HTERT RPE-1 (cell line): ENCODE data around the gene ARHGAP25.

ENCODE experiments used
- in situ Hi-C: fragments of 300-500 bp; cut with MboI; formaldehyde crosslinking; loops from 4 replicates; pipeline ENCODE4 v1.14.3; 2020; ENCODE audit warnings: low sequenced_read_pairs

The ARHGAP25 gene, protein sequence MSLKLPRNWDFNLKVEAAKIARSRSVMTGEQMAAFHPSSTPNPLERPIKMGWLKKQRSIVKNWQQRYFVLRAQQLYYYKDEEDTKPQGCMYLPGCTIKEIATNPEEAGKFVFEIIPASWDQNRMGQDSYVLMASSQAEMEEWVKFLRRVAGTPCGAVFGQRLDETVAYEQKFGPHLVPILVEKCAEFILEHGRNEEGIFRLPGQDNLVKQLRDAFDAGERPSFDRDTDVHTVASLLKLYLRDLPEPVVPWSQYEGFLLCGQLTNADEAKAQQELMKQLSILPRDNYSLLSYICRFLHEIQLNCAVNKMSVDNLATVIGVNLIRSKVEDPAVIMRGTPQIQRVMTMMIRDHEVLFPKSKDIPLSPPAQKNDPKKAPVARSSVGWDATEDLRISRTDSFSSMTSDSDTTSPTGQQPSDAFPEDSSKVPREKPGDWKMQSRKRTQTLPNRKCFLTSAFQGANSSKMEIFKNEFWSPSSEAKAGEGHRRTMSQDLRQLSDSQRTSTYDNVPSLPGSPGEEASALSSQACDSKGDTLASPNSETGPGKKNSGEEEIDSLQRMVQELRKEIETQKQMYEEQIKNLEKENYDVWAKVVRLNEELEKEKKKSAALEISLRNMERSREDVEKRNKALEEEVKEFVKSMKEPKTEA

DNA sequence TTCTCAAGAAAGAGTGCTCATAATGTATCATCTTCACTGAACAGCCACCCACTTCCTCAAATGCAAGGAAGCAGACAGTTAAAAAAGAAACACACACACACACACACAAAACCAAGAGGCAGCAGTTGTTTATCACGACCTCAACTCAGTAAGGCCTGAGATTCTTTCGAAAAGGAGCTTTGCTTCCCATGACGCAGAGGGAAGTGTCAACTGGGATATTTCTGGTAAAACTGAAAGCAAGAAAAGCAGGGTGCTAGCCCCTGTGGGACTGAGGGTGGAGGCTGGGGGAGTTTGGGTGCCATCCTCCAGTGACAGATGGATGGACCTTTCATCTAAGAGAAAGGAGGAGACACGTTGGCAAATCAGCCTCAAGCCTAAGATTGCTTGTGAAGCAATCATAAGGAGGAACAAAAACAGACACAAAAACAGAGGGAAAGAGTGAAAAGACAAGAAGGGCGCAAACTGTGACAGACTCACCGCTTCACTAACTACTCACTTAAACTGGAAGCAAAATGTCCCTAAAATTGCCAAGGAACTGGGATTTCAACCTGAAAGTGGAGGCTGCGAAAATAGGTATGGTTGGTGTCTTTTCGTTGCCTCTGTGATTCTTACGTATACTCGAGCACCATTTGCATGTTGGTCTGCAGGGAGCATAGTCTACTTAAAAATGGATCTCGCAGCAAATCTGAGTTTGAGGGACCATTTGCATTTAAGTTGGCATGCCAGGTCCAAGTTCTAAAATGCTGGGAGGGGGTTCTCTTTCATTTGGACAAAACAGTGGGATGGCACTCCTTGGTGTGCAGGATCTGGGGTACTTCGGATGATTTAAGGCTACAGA, at the start of gene ARHGAP25:
Gene ARHGAP25, plus strand, starts transcription at position 124 of the 838 bp plus-strand sequence. Its CDS starts 389 bp downstream, at position 513.
- in situ Hi-C loops: no loop called here

DNA sequence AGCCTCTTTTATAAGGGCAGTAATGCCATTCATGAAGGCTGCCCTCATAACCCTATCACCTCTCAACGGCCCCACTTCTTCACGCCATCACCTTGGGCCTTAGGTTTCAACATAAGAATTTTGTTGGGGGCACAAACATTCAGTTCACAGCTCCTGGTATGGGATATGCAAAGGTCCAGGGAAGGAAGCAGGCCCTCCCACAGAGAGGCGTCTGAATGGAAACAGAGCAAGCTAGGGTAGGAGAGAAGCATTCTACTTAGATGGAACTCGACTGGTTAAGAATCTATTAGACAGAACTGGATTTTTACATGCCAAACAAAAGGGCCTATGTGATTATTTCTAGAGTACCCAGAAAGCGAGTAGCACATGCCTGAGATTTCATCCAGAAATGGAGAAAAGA, 48.4 kb upstream of the ARHGAP25 start:
- in situ Hi-C loops: no loop called here

DNA sequence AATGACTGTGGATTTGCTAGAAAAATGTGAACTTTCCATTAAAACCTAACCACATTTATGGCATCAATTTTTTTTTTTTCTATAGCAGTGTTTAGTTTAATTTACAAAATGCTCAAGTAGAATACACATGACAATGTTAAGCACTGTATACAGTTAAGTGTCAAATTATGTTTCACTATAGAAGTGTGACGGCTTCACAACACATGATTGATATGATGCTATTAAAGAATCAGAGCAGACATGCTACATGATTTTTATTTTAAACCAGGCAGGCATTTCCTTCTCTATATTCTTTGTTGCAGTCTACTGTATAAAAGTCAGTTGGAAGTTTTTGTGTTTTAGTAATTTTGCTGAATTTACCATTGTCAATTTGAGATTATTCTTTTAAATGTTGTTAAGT, 47.6 kb upstream of the ARHGAP25 start:
- in situ Hi-C loops: no loop called here

DNA sequence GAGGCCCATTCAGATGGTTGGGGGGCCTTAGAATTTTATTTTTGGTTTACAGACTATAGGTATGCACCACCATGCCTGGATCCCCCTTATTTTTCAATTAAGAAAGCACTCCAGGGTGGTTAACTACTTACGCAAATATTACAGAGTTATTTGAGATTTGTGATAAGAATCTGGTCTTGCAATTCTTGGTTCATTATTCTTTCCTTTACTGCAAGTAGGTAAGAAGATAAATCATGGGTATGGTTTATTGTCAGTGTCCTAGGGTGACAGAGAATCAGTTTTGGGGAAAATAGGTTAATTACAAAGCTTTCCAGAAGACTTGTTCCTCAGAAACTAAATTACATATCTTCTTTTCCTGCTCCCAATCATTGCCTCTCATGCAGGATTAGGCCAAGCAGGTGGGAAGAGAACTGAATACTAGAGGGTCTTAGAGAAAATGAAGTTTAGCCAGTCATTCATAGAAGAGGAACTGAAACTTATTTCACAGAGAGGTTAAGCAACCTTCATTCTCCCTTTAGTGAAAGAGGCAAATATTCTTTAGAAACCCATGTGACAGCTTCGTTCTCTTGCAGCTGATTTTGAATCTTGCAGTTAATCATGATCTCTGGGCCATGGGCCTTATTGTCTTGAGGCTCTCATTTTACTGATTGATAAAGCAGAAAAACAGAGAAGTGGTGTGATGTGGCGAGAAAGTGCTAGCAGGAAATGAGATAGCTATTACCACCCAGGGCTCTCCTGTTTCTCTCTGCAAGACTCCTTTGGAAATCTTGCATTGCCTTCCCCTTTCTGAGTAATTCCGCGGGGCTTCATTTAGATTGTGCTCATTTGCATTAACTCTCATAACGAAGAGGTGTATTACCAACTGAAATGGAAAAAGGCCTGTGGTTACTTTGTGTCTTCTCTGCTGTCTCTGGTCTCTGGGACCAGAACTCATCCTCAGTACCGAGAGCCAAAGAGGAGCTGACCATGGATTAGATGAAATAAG, 44.8 kb upstream of the ARHGAP25 start:
- in situ Hi-C loops: no loop called here

DNA sequence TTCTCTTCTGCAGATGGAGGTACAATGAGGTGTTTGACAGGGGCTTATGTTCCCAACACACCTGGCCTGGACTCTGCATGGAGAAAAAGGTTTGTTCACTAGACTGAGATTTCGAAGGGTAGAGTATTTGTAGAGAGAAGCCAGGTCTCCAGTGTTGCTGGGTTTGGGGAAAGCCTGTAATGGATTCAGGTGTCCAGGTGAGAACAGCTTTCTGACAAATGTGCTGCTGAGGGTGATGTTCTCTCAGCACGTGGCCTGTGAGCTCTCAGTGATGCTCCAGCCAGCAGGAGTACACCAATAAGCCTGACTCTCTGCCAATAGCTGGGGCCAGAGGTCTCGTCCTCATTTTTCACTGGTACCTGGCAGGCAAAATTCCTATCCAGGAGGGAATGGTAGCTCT, 43.8 kb upstream of the ARHGAP25 start:
- in situ Hi-C loops: no loop called here

DNA sequence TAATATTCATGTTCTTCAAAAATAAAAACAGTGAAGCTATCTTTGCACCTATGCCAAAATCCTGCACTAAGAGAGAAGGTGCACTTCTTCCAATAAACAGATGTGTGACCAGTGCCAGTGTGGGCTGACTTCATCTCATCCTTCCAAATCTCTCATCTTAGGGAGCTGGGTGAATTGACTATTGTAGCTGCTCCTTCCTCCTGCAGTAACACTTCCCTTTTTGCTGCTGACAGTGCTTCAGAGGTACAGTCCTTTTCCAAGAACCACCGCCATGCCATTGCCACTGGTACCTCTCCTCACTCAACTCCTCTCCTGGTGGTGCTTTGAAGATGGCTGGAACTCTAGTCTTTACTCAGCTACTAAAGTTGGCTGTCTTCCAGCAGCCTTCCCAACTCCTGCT, 42.1 kb upstream of the ARHGAP25 start:
- in situ Hi-C loops: no loop called here

DNA sequence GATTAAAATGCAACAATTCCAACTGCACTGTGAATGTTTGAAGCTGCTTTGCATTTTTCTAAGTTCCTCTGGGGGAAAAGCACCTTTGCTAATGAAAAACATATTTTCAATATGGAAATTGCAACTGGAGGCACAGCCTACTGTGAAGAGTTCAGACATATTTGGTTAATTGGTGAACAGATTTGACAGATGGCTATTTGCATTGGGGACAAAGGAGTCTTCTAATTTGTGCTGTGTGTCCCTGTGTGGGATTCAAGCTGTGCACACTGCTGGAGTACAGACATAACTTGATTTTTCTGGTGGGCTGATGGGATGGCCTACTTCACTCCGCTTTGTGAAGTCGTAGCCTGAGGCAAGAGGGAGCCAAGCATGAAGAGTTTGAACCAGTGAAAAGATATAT, 40.7 kb upstream of the ARHGAP25 start:
- in situ Hi-C loops: no loop called here

DNA sequence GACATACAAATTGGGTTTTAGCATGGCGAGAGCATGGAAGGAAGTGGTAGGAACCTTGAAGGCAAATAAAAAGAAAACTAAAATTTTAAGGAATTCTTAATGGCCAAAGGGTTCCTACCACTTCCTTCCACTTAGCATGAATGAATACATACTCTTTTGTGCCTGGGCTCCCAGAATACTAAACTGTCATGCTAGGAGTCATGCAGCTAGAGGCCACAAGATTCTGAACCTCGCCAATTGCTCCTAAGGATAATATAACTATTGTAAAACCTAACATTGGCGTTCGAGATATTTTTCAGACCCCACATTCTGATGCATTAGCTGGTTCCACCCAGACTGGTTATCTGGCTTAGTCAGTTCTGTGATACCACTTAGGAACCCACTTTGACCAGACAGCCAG, 38.6 kb upstream of the ARHGAP25 start:
- in situ Hi-C loops: no loop called here

DNA sequence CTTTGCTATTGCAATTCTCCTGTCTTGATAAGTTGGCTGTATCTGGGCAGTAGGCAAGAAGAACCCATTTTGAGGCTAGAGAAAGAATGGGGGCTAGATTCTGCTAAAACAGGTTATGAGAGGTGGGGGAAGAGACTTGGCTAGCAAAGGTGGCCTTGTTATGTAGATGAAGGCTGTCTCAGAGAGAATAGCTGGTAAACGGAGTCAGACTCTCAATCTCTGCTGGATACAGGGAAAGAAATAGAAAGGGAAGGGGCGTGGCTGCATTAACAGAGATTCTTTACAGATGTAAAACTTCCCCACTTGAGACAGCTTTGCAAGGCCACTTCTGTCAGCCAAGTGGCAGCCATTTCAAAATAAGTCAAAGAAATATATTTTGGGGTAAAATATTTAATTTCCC, 38.1 kb upstream of the ARHGAP25 start:
- in situ Hi-C loops: no loop called here

DNA sequence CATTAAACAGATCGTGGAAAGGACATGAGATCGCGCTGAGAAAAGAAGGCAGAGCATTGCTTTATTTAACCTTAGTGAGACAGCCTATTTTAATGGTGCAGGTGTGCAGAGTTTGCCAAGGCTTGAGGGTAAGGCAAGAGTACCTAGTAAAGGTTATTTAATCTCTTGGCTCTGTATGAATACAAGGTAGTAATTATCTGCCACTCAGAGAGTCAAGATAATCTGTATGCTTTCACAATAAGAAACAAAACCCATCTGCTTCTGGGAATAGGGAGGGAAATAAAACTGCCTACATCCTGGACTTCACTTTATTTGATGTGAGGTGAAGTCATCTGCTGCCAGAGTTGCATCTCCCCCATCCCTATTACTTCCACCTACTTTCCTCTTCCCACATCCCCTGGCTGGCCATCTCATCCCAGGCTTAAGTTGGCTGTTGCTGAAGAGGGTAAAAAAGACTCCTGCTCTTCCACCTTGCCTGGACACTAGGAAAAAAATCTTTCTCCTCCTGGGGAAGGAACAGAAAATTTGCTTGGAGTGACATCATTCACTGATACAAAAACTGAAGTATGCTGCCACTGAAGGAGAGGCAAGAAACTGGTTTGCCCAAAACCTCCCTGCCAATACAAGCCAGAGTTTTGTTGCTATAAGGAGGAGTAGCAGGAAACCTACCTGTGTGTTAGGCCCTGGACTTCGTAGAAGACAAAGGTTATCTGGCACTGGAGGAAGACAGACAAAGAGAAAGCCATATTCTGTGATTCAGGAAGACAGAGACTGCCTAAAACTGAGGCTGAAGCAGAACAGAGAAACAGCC, 35.8 kb upstream of the ARHGAP25 start:
- in situ Hi-C loops: no loop called here

DNA sequence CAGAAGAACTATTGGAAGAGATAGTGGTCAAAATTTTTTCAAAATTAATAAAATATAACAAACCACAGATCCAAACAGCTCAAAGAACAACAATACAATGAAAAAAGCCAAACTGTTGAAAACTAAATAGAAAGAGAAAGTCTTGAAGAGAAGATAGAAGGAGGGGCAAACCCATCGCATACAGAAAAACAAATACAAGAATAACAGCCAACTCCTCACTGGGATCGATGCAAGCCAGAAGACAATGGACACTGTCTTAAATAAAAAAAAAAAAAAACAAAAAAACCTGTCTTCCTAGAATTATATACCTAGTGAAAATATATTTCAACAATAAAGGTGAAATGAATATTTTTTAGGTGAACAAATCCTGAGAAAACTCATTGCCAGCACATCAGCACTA, 34.1 kb upstream of the ARHGAP25 start:
- in situ Hi-C loops: no loop called here

DNA sequence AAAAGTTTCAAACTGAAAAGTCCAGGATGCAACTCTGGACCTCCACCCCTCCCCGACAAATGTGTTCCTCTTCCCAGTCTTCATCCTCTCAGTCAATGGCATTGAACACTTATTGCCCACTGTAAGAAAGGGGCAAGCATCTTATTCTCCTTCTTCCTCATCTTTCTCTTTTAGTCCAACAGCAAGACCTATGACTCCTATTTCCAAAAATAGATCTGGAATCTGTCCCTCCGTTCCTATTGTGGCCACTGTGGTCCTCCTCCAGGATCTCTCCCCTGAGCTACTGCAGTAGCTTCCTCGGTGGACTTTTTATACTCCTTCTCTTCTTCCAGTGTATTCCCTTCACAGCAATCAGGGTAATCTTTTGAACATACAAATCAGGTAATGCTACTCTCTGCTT, 28.0 kb upstream of the ARHGAP25 start:
- in situ Hi-C loops: no loop called here

DNA sequence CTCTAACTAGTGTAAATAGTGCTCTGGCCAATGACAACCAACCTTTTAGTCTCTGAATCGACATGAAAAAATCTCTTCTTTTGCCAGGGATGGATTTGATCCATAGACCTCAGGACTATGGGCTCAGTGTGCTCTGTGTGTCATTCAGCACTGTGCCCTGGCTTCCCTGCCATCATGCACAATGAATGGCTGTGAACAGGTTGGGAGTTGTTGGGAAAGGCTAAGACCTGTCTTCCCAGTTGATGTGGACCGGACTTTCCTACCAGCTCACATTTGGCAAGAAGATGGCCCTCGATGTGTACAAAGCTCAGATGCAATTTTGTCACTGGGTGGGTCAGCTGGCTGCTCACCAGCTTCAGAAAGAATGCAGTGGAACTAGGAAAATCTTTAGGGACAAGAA, 26.0 kb upstream of the ARHGAP25 start:
- in situ Hi-C loops: no loop called here

DNA sequence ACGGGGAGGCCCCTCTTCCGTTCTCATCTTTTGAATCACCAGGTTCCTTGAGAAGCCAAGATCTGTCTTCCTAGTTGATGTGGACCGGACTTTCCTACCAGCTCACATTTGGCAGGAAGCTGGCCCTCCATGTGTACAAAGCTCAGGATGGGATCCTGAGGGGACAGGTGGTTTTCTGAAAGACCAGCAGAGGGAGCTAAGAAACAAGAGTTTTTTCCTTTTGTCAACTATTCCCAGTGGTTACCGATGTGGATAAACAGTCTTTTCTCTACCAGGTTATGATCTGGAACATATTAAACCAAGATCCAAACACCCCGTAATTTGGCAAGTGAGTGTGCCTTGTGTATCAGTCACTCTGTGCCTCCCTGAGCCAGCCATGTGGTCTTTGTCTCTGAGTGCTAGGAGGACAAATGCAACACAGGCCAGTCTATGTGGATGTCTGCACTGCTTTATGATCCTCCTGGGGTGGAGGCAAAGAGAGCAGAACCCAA, 25.1 kb upstream of the ARHGAP25 start:
- in situ Hi-C loops: no loop called here

DNA sequence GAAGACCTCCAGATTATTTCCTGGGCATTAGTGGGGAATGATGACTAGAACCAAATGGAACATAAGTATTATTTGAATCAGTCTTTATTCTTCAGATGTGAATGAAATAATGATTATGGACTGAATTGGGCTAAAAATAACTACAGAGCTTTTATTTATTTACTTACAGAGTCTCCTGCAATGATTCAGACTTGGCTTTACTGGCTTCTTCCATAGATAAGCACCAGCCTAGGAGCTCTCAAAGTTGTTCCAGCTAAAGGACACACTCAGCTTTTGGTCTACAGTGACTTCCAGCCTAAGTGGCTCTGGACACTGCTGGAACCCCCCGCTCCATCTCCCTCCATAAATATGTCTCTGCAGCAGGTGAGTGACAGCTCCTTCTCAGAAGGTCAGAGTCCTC, 24.3 kb upstream of the ARHGAP25 start:
- in situ Hi-C loops: no loop called here

DNA sequence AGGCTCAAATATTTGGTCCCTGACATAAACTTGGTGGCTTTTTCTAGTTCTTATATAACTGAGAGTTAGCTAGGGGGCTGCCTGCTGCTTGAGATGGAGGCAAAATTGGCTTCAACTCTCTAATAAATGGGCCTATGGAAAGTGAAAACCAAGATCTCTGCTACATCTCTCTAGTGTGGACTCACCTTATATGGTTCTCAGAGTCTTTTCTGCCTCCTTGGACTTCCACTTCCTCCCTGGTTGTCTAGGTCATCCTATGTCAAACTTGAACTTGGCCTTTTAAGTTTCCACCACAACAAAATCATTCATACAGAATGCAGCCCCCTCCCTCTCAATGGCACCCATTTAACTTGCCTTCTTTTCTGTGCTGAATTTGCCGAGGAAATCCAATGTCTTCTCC, 23.9 kb upstream of the ARHGAP25 start:
- in situ Hi-C loops: no loop called here

DNA sequence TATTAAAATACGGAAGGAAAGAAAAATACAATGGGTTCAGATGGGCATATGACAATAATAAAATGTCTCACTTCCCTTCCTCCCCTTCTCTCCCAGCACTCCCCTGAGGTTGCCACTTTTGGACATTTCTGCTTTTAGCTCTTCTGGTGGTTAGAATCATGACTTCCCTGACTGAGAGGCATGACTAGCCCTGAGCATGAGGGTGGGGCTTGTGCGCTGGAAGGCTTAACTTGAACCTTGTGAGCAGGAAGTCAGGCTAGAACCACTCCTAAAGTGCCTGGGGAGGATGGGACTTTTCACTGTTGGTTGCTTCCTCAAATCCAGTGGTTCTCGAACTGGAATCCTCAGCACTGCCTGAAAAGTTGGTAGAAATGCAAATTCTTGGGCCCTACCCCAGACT, 19.7 kb upstream of the ARHGAP25 start:
- in situ Hi-C loops: no loop called here

DNA sequence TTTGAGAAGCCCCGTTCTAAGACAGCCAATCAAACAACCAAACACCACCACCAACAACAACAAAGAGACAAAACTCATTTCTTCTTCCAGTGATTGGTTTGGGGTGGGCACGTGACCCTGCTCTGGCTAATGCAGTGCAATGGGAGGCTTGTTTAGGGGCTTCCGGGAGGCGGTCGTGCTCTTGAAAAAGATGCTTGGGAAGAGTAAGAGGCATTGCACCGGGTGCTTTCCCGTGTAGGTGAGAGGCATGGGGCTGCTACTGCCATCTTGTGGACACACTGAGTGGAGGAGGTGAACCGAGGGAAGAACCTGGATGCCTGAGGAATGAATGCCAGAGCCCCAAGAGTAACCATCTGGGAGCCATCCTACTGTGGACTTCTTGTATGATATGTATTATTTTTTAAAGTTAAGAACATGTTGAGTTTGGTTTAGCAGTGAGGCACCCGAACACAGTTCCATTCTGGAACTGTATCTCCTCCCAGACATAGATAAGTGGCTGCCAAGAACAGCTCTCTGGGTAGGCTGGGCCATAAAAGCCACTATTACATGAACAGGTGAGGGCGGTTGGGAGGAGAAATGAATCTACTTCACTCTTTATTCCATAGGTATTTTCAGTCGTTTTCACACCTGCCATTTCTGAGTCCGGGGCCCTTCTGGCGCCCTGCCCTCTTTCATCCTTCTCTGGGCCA, 19.1 kb upstream of the ARHGAP25 start:
- in situ Hi-C loops: no loop called here
